ENCODE data around the gene SEMA4C. TPM values are rescaled to one million over a fixed set of nuclear protein-coding genes. Genes with fewer than 3 reads are reported as not detected.

SEMA4C gene
- total RNA-seq = 25.1 and 27.1 TPM in 2 replicates

GRCh38 chr2:96869822-96870625 is at the start of gene SEMA4C:
TSS of gene SEMA4C (minus strand) at chr2:96870080. CDS start at chr2:96867886, 2,194 bp downstream.

GRCh38 chr2:96857667-96858372 is 12.1 kb downstream of the SEMA4C start, which contains the start of gene ANKRD39:
TSS of gene ANKRD39 (minus strand) at chr2:96858016. CDS start at chr2:96857987, 29 bp downstream.

GRCh38 chr2:96843538-96844268 is 26.2 kb downstream of the SEMA4C start, which contains the start of gene ANKRD23:
TSS of gene ANKRD23 (minus strand) at chr2:96844021. CDS start at chr2:96843992, 29 bp downstream.

GRCh38 chr2:96816127-96816835 is 53.6 kb downstream of the SEMA4C start, which contains the start of gene CNNM3:
TSS of gene CNNM3 (plus strand) at chr2:96816268. CDS start at chr2:96816278, 10 bp downstream.

Other genes starting within 250 kb of the SEMA4C start
- gene KANSL3, start 231.8 kb downstream of the SEMA4C start, total RNA-seq = 20.2 and 20.7 TPM in 2 replicates
- 0.17 and 0.30 TPM in 2 replicates for gene FER1L5, start 227.3 kb downstream of the SEMA4C start, total RNA-seq
- 16.8 and 20.2 TPM in 2 replicates for gene LMAN2L, start 130.0 kb downstream of the SEMA4C start, total RNA-seq
- 4.0 TPM in 2 replicates for gene CNNM4, start 109.2 kb downstream of the SEMA4C start, total RNA-seq
- 3.7 and 3.9 TPM in 2 replicates for gene CNNM3, start 53.8 kb downstream of the SEMA4C start, total RNA-seq
- gene ANKRD23, start 26.1 kb downstream of the SEMA4C start, total RNA-seq = 0.84 and 0.89 TPM in 2 replicates
- gene ANKRD39, start 12.1 kb downstream of the SEMA4C start, total RNA-seq = 28.7 and 29.4 TPM in 2 replicates
- gene FAM178B, start 116.5 kb upstream of the SEMA4C start, total RNA-seq = not detected in 2 replicates
- gene FAHD2B, start 224.8 kb upstream of the SEMA4C start, total RNA-seq = 5.9 and 7.3 TPM in 2 replicates
- gene ANKRD36, start 243.1 kb upstream of the SEMA4C start, total RNA-seq = 3.4 and 3.7 TPM in 2 replicates

Measured in bronchus fibroblast of lung (primary cell).